Measurements from ENCODE around the gene PLCB4. TPM values are rescaled to one million over a fixed set of nuclear protein-coding genes. Genes with fewer than 3 reads are reported as not detected.

PLCB4 gene
- total and polyA plus RNA-seq, 8 donors = 6.2 to 15.3 (median 9.4) TPM

- no peaks in the 10 kb centered on the region for H3K36me3 ChIP-seq
- H3K4me3 ChIP-seq = no peak overlapping the region
- TF ChIP-seq CTCF (IDR thresholded peaks at IDR 0.05) = no peak
- H3K27ac ChIP-seq = no peak overlapping the region
- DNase-seq = no peak
- no peaks in the 10 kb centered on the region for H3K27me3 ChIP-seq
- no peak for ATAC-seq
- H3K4me1 ChIP-seq = no peaks in the 10 kb centered on the region
- intact Hi-C loops (cut with DNase I) = no loop called here
- H3K9me3 ChIP-seq = no peaks in the 10 kb centered on the region
Observed at GRCh38 chr20:9179867-9180266, 111.0 kb downstream of the PLCB4 start.

GRCh38 chr20:9180481-9181257 is 111.8 kb downstream of the PLCB4 start:
- Histone ChIP-seq H3K4me3 (no peak overlapping the region), H3K27me3 (no peaks in the 10 kb centered on the region), H3K27ac (no peak overlapping the region), H3K36me3 (no peaks in the 10 kb centered on the region), H3K9me3 (no peaks in the 10 kb centered on the region), H3K4me1 (no peaks in the 10 kb centered on the region)
- DNase-seq = no peak
- intact Hi-C loops (cut with DNase I) = no loop called here
- ATAC-seq = no peak
- TF ChIP-seq CTCF (IDR thresholded peaks at IDR 0.05) = no peak

GRCh38 chr20:9185511-9185910 is 116.6 kb downstream of the PLCB4 start:
- H3K4me3 ChIP-seq = no peak overlapping the region
- ATAC-seq = no peak
- H3K4me1 ChIP-seq = no peaks in the 10 kb centered on the region
- DNase-seq = no peak
- no peaks in the 10 kb centered on the region for H3K9me3 ChIP-seq
- TF ChIP-seq CTCF (IDR thresholded peaks at IDR 0.05) = no peak
- no peak overlapping the region for H3K27ac ChIP-seq
- no peaks in the 10 kb centered on the region for H3K36me3 ChIP-seq
- no peaks in the 10 kb centered on the region for H3K27me3 ChIP-seq
- intact Hi-C loops (cut with DNase I) = no loop called here

- Histone ChIP-seq H3K4me1 (no peaks in the 10 kb centered on the region), H3K27ac (no peak overlapping the region), H3K4me3 (no peak overlapping the region), H3K27me3 (no peaks in the 10 kb centered on the region), H3K36me3 (no peaks in the 10 kb centered on the region), H3K9me3 (no peaks in the 10 kb centered on the region)
- TF ChIP-seq CTCF (IDR thresholded peaks at IDR 0.05) = no peak
- no peak for ATAC-seq
- DNase-seq = no peak
- intact Hi-C loops (cut with DNase I) = no loop called here
Observed at GRCh38 chr20:9186396-9186795, 117.5 kb downstream of the PLCB4 start.

- Histone ChIP-seq H3K27ac (no peak overlapping the region), H3K4me1 (no peaks in the 10 kb centered on the region), H3K9me3 (no peaks in the 10 kb centered on the region), H3K4me3 (no peak overlapping the region), H3K36me3 (no peaks in the 10 kb centered on the region), H3K27me3 (no peaks in the 10 kb centered on the region)
- DNase-seq = no peak
- intact Hi-C loops (cut with DNase I) = no loop called here
- no peak for ATAC-seq
- TF ChIP-seq CTCF (IDR thresholded peaks at IDR 0.05) = no peak
Observed at GRCh38 chr20:9195031-9195430, 126.1 kb downstream of the PLCB4 start.
